Heart left ventricle (tissue), 13 donors: ENCODE measurements around the gene VSIG10.

Experiments
- CTCF ChIP-seq, 12 donors: fragments of 200-600 bp; sonication (generic) in 4 of 12; IDR thresholded peaks; one replicate each; pipeline versions ENCODE4 v1.5.0 to v1.8.0; 2018 to 2022; ENCODE audit warnings: antibody characterized with exemption in 12 of 12, mild to moderate bottlenecking in 5 of 12
- POLR2A ChIP-seq, 2 donors: fragments of 450-650 bp; IDR thresholded peaks; one replicate each; pipeline ENCODE4 v1.6.1; 2017; ENCODE audit warnings: antibody characterized with exemption in 2 of 2, mild to moderate bottlenecking in 2 of 2, moderate library complexity in 2 of 2
- donor health status: ischemic (EF 13 %, LVEDD 7.1; RV severe dilation, severe dysfunction).
- donor health status: DM: no; HTN: yes; CAD: no.
- donor health status: DM: no; HTN: no; CAD: no.
- donor health status: ischemic (EF 25% LVEDD 6.9; RV normal size, moderate dysfunction).
- donor health status: ischemic (EF 25% LVEDD 5.7; RV mildly dilated, moderate dysfunction).
- donor health status: ischemic (EF 35%, LVEDD 5.7; RV mildly dilated, moderate dysfunction).
- donor health status: nonischemic (EF 11% LVEDD 7.7; RV severe dilation, severe dysfunction).
- donor health status: DM: yes; HTN: yes; CAD: no.
- donor health status: PGD.
- donor health status: ischemic (EF 29% LVEDD 5.4; RV normal size, mild dysfunction).
- donor health status: nonischemic (EF 23%, LVEDD 6.1; RV moderate dilation, normal function).

- TF ChIP-seq CTCF (IDR thresholded peaks at IDR 0.05) = no peak
- no peak for TF ChIP-seq POLR2A (IDR thresholded peaks at IDR 0.05)
Measured at GRCh38 chr12:118065380-118065779, 38.4 kb downstream of the VSIG10 start.
